IPS DF 6.9 (cell line): ENCODE measurements around the gene RHEX.
A peak's percentile ranks its signal among the peaks of the same experiment; 100 is the strongest.

Source experiments
- DNase-seq: peaks from one replicate; pipeline ENCODE4 v3.0.0-alpha.2; 2013; ENCODE audit warnings: low read depth, low spot score
- H3K27ac ChIP-seq: one replicate; pipeline ENCODE4 v1.5.1; 2013; ENCODE audit warnings: low read length, control low read depth
- H3K27me3 ChIP-seq: 2 replicates; pipeline ENCODE4 v1.6.1; 2013; ENCODE audit warnings: mild to moderate bottlenecking, low read length; ENCODE audit not compliant: control insufficient read depth, insufficient read depth
- H3K36me3 ChIP-seq: 2 replicates; pipeline ENCODE4 v1.6.1; 2013; ENCODE audit warnings: low read length; ENCODE audit not compliant: control insufficient read depth, insufficient read depth
- H3K4me1 ChIP-seq: 2 replicates; pipeline ENCODE4 v1.6.1; 2013; ENCODE audit warnings: low read length; ENCODE audit not compliant: control insufficient read depth, insufficient read depth
- H3K4me3 ChIP-seq: 2 replicates; pipeline ENCODE4 v1.5.1; 2013; ENCODE audit warnings: mild to moderate bottlenecking, low read length
- H3K9me3 ChIP-seq: 2 replicates; pipeline ENCODE4 v1.6.1; 2013; ENCODE audit warnings: low read length, inconsistent platforms; ENCODE audit not compliant: control insufficient read depth, insufficient read depth
- WGBS: extraction: QIAGEN DNeasy Blood & Tissue Kit; methylation state at CpG from one replicate; pipeline ENCODE4 v1.1.7; 2013; ENCODE audit warnings: mixed read lengths, missing lambda C conversion rate; ENCODE audit not compliant: insufficient read length, insufficient coverage; 5-methylcytosine and 5-hydroxymethylcytosine counted together

RHEX gene

DNA sequence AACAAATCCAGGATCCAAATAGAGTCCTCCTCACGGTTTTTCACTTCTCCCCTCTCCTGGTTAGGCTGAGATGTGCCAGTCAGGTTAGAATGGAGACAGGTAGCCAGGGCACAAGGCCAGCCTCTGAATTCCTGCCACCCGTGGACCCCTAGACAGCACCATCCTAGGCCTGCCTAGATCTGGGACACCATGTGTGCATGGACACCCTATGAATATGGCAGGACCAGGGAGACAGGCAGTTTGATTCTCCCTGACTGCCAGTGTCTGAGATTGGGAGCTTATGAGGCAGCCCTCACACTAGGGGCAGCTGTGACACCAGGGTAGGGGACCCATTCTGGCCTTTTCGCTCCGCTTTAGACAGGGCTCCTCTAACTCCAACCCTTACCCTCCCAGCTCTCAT is 56.7 kb downstream of the RHEX start:
- no peak for DNase-seq
- no peaks in the 10 kb centered on the region for H3K4me1 ChIP-seq
- no CpG with 5 or more reads among the region's 4 CpGs for WGBS
- no peaks in the 10 kb centered on the region for H3K27me3 ChIP-seq
- no peaks in the 10 kb centered on the region for H3K9me3 ChIP-seq
- no peak overlapping the region for H3K27ac ChIP-seq
- H3K36me3 ChIP-seq: no peaks in the 10 kb centered on the region
- H3K4me3 ChIP-seq: no peak overlapping the region

DNA sequence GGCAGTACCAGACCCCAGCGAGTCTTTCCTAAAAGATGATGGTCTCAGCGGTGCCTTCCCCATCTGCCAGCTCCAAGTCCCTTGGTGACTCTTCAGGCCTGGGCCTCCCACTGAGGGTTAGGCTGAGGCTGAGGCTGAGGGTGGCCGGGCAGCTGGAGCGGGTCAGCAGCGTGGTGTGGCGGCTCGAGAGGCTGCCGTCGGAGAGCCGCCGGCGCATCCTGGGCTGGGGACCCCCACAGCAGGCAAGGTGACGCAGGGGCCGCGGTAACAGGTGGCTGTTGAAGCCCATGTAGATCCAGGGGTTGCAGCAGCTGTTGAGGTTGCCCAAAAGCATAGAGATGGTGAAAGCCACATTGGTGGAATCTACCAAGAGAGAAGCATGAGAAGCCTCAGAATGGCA is 57.2 kb downstream of the RHEX start:
- no peak overlapping the region for H3K4me3 ChIP-seq
- no peaks in the 10 kb centered on the region for H3K36me3 ChIP-seq
- no peaks in the 10 kb centered on the region for H3K4me1 ChIP-seq
- H3K27me3 ChIP-seq: no peaks in the 10 kb centered on the region
- H3K27ac ChIP-seq: no peak overlapping the region
- no peak for DNase-seq
- WGBS: no CpG with 5 or more reads among the region's 15 CpGs
- no peaks in the 10 kb centered on the region for H3K9me3 ChIP-seq

DNA sequence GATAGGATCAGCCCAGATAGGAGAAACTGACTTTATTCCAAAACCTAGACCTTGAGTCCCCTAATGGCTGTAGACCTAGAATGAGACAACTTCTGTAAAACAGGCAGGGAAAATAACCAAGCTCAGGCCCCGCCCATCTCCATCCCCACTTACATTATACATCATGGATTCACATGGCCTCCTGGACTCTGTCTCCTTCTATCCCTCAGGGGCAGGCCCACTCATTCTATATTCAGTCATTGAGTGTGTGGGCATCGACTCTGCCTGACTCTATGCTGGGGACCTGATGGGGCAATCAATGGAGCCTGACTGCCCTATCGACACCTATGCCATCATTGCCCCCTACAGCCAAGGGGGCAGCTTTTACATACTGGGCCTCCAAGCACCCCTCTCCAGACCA is 57.8 kb downstream of the RHEX start:
- no peaks in the 10 kb centered on the region for H3K36me3 ChIP-seq
- no peak overlapping the region for H3K4me3 ChIP-seq
- H3K27ac ChIP-seq: no peak overlapping the region
- no peaks in the 10 kb centered on the region for H3K4me1 ChIP-seq
- no peak for DNase-seq
- no CpG with 5 or more reads among the region's 3 CpGs for WGBS
- H3K9me3 ChIP-seq: no peaks in the 10 kb centered on the region
- H3K27me3 ChIP-seq: no peaks in the 10 kb centered on the region

DNA sequence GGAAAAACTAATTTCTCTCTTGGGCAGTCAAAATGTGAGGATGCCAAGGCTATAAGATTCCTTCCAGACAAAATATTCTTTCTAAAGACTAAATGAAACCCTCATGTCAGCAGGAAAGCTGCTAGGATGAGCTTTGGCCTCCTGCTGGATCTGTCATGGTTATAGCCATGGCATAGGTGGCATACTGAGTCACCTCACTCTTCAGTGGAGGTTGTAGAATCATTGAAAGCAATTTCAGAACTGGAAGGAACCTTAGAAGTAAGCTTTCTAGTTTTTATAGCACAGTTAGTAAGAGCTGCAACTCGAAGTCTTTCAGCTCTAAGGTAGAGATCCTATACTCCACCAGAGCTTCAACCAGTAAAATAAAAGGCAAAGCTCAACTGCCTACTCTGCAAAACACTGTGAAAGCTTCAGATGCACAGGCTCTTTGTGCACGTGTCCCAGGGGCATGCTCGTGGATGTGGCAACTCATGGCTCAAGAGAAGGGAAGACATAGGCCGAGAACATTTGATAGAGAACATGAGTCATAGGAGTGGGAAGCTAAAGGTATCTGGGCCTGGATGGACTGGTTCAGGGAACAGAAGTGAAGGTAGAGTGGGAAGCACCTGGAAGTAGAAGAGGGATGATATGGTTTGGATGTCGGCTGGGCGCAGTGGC is 58.4 kb downstream of the RHEX start:
- H3K4me3 ChIP-seq: no peak overlapping the region
- no CpG with 5 or more reads among the region's 6 CpGs for WGBS
- DNase-seq: no peak
- no peak overlapping the region for H3K27ac ChIP-seq
- no peaks in the 10 kb centered on the region for H3K4me1 ChIP-seq
- no peaks in the 10 kb centered on the region for H3K36me3 ChIP-seq
- peaks cover under 1% of the 10 kb centered on the region; the same call in 1 of the 2 replicates for H3K27me3 ChIP-seq
- no peaks in the 10 kb centered on the region for H3K9me3 ChIP-seq

DNA sequence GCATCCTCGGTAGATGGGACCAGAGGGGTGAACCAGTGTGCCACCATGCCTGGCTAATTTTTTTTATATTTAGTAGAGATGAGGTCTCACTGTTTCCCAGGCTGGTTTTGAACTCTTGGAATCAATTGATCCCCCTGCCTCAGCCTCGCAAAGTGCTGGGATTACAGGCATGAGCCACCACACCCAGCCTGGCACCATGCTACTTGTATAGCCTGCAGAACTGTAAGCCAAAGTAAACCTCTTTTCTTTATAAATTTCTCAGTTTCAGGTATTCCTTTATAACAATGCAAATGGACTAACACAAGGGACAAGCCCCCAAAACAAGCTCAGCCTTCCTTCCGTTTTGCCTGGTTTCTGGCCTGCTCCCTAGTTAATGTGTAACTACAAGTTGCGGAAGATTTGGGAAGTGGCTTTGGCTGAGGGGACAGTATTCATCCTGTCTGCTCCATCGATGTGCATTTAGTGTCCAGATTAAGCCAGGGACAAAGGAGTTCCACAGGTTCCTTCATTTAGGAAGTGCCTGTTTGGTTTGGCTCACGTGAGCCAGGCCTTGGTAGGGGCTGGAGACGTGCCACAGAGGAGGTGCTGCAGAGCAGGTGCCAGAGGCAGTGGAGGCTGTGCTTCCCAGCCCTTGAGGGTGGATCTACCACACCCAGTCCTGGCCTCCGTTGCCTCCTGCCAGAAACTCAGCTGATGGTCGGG is 59.8 kb downstream of the RHEX start:
- no CpG with 5 or more reads among the region's 9 CpGs for WGBS
- no peaks in the 10 kb centered on the region for H3K36me3 ChIP-seq
- no peaks in the 10 kb centered on the region for H3K9me3 ChIP-seq
- H3K27ac ChIP-seq: no peak overlapping the region
- H3K4me3 ChIP-seq: no peak overlapping the region
- no peaks in the 10 kb centered on the region for H3K4me1 ChIP-seq
- no peak for DNase-seq
- peaks cover 5% of the 10 kb centered on the region; the same call in 1 of the 2 replicates for H3K27me3 ChIP-seq

DNA sequence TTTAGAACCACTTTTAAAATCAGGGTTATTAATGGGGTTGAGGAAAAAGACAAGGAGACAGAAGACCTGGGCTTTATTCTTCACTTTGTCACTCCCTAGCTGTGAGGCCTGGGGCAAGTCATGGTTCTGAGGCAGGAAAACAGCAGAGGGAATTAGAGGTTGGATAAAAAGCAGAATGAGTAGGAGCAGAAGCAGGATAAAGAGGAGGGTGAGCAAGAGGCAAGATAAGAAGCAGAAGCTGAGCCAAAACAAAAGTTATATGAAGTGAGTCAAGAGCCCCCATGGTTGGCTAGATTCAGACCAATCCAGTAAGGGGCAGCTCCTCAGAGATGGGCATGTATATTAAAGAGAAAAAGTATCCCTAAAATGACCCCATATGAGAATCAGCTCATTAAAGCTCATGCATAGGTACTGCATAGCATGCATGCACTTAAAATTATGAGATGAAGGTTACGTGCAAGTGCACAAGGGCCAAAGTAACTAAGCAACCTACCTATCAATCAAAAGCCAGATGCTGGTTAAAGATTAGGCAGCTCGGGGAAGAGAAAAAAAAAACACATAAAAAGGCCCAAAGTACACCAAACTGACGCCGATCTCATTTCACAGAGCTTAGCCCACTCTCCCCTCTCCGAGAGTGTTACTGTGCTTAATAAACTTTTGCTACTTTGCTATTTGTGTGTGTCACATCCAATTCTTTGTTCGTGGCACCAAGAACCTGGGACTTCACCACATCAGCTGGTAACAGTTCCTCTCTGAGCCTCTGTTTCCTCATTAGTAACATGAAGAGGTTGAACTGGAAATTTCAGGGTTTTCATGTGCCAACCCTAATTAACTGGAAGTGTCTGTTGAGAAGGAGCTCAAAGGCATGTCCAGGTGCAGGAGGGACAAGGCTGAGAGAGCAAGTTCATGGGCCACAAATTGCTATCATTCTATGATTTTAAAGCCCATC is 62.0 kb downstream of the RHEX start:
- H3K36me3 ChIP-seq: no peaks in the 10 kb centered on the region
- peaks cover 8% of the 10 kb centered on the region; the same call in 1 of the 2 replicates for H3K27me3 ChIP-seq
- no CpG with 5 or more reads among the region's 6 CpGs for WGBS
- no peak for DNase-seq
- peaks cover 3% of the 10 kb centered on the region; the same call in 1 of the 2 replicates for H3K4me1 ChIP-seq
- no peaks in the 10 kb centered on the region for H3K9me3 ChIP-seq
- no peak overlapping the region for H3K4me3 ChIP-seq
- H3K27ac ChIP-seq: no peak overlapping the region

DNA sequence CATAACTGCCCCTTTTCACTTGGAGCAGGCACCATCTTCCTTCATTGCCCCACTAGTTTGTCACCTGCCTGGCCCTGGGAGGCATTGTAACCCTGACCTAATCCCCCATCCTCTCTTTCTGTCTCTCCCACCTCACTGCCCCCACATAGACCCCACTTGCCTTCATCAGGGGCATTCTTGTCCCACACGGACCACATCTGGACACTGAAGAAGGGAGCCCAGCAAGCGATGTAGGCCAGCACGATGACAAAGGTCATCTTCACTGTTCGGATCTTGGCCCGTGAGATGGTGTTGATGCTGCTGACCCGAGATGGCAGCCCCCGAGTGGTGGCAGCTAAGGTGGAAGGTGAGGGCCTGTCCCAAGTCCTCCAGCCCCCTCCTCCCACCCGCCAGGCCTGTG is 62.8 kb downstream of the RHEX start:
- no peak for DNase-seq
- WGBS: no CpG with 5 or more reads among the region's 8 CpGs
- no peak overlapping the region for H3K27ac ChIP-seq
- no peaks in the 10 kb centered on the region for H3K36me3 ChIP-seq
- no peak overlapping the region for H3K4me3 ChIP-seq
- H3K9me3 ChIP-seq: no peaks in the 10 kb centered on the region
- peaks cover 8% of the 10 kb centered on the region; the same call in 1 of the 2 replicates for H3K27me3 ChIP-seq
- H3K4me1 ChIP-seq: peaks cover 3% of the 10 kb centered on the region; the same call in 1 of the 2 replicates

DNA sequence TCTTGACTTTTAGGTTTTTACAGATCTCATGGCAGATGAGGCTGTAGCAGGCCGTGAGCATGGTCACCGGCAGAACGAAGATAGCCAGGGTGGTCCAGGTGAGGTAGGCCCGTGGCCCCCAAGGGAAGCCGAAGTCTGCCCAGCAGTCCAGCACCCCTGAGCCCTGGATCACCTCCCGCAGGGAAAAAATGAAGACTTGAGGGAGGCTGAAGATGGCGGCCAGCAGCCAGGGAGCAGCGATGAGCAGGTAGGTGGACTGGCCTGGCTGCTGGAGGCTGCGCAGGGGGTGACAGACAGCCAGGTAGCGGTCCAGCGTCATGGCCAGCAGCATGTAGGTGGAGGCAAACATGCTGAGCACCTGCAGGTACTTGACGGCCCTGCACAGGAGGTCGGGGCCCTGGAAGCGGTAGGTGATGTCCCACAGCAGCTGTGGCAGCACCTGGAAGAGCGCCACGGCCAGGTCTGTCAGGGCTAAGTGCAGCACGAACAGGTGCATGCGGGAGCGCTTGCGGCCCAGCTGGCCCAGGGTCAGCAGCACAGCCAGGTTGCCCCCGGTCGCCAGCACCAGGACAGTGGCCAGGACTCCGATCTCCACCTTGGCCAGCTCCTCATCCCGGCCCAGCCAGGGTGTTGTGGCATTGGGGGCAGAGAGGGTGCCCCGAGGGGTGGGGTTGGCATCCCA is 63.4 kb downstream of the RHEX start:
- no peak for DNase-seq
- no CpG with 5 or more reads among the region's 25 CpGs for WGBS
- Histone ChIP-seq H3K4me1 (peaks cover 3% of the 10 kb centered on the region; the same call in 1 of the 2 replicates), H3K27ac (no peak overlapping the region), H3K36me3 (no peaks in the 10 kb centered on the region), H3K4me3 (no peak overlapping the region), H3K9me3 (no peaks in the 10 kb centered on the region), H3K27me3 (peaks cover 8% of the 10 kb centered on the region; the same call in 1 of the 2 replicates)

DNA sequence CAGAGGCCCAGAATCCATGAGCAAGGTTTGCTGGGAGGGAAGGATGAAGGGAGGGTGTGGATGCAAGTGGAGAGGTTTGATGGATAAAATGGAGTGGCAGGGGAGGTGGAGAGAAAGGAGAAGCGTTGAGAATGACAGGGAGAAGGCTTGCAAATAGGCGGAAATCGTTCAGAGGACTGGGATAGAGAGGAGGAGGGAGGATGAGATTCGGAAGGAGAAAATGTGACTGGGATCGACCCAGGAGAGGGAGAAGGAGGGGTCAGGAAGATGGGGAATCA is 63.8 kb downstream of the RHEX start:
- Histone ChIP-seq H3K4me3 (peak overlapping the region; percentile 49; the same call in 1 of the 2 replicates), H3K4me1 (peaks cover 3% of the 10 kb centered on the region; the same call in 1 of the 2 replicates), H3K9me3 (no peaks in the 10 kb centered on the region), H3K27me3 (peaks cover 8% of the 10 kb centered on the region; the same call in 1 of the 2 replicates), H3K27ac (no peak overlapping the region), H3K36me3 (no peaks in the 10 kb centered on the region)
- no peak for DNase-seq
- WGBS: no CpG with 5 or more reads among the region's 5 CpGs
